ENCODE data around the gene RAPGEF1.
"Not testable (repeated sequence)": the region's sequence is repeated elsewhere in the genome, so short reads cannot be mapped to it uniquely, and the experiment has no call there.

Gene RAPGEF1

GRCh38 chr9:131663288-131663687 is 76.6 kb downstream of the RAPGEF1 start:
- Histone ChIP-seq H3K36me3 (ENCODE audit: low read depth) (no peaks in the 10 kb centered on the region), H3K27me3 (ENCODE audit: insufficient read depth, poor library complexity, severe bottlenecking) (no peaks in the 10 kb centered on the region), H3K4me1 (ENCODE audit: insufficient read depth, poor library complexity, severe bottlenecking) (peaks cover 11% of the 10 kb centered on the region), H3K27ac (ENCODE audit: poor library complexity, severe bottlenecking) (no peak overlapping the region), H3K4me3 (ENCODE audit: severe bottlenecking) (no peak overlapping the region), H3K9me3 (ENCODE audit: severe bottlenecking) (peaks cover 2% of the 10 kb centered on the region)
- ATAC-seq (ENCODE audit: low read depth) (no peak), DNase-seq (ENCODE audit: low spot score) (no peak)
- no peak for TF ChIP-seq CTCF (IDR thresholded peaks at IDR 0.05; ENCODE audit: poor library complexity, severe bottlenecking)

GRCh38 chr9:131662289-131662621 is 77.6 kb downstream of the RAPGEF1 start:
- H3K27ac ChIP-seq (ENCODE audit: poor library complexity, severe bottlenecking); H3K4me3 ChIP-seq (ENCODE audit: severe bottlenecking); DNase-seq (ENCODE audit: low spot score); H3K9me3 ChIP-seq (ENCODE audit: severe bottlenecking); ATAC-seq (ENCODE audit: low read depth); H3K27me3 ChIP-seq (ENCODE audit: insufficient read depth, poor library complexity, severe bottlenecking); H3K36me3 ChIP-seq (ENCODE audit: low read depth): not testable (repeated sequence)
- peaks cover 18% of the 10 kb centered on the region for H3K4me1 ChIP-seq (ENCODE audit: insufficient read depth, poor library complexity, severe bottlenecking)

GRCh38 chr9:131661568-131662288 is 78.1 kb downstream of the RAPGEF1 start:
- H3K4me3 ChIP-seq (ENCODE audit: severe bottlenecking): no peak overlapping the region
- H3K27ac ChIP-seq (ENCODE audit: poor library complexity, severe bottlenecking): no peak overlapping the region
- DNase-seq (ENCODE audit: low spot score) (no peak), ATAC-seq (ENCODE audit: low read depth) (no peak)
- no peaks in the 10 kb centered on the region for H3K27me3 ChIP-seq (ENCODE audit: insufficient read depth, poor library complexity, severe bottlenecking)
- TF ChIP-seq CTCF (IDR thresholded peaks at IDR 0.05; ENCODE audit: poor library complexity, severe bottlenecking): no peak
- H3K4me1 ChIP-seq (ENCODE audit: insufficient read depth, poor library complexity, severe bottlenecking): peaks cover 19% of the 10 kb centered on the region
- no peaks in the 10 kb centered on the region for H3K36me3 ChIP-seq (ENCODE audit: low read depth)
- H3K9me3 ChIP-seq (ENCODE audit: severe bottlenecking): peaks cover 2% of the 10 kb centered on the region

GRCh38 chr9:131660466-131661405 is 79.1 kb downstream of the RAPGEF1 start:
- H3K4me1 ChIP-seq (ENCODE audit: insufficient read depth, poor library complexity, severe bottlenecking): peaks cover 19% of the 10 kb centered on the region
- H3K4me3 ChIP-seq (ENCODE audit: severe bottlenecking): no peak overlapping the region
- no peak for TF ChIP-seq CTCF (IDR thresholded peaks at IDR 0.05; ENCODE audit: poor library complexity, severe bottlenecking)
- DNase-seq (ENCODE audit: low spot score) (no peak), ATAC-seq (ENCODE audit: low read depth) (no peak)
- no peak overlapping the region for H3K27ac ChIP-seq (ENCODE audit: poor library complexity, severe bottlenecking)
- no peaks in the 10 kb centered on the region for H3K27me3 ChIP-seq (ENCODE audit: insufficient read depth, poor library complexity, severe bottlenecking)
- peaks cover 2% of the 10 kb centered on the region for H3K9me3 ChIP-seq (ENCODE audit: severe bottlenecking)
- H3K36me3 ChIP-seq (ENCODE audit: low read depth): no peaks in the 10 kb centered on the region

GRCh38 chr9:131658377-131659129 is 81.3 kb downstream of the RAPGEF1 start:
- H3K4me3 ChIP-seq (ENCODE audit: severe bottlenecking): no peak overlapping the region
- peaks cover 19% of the 10 kb centered on the region for H3K4me1 ChIP-seq (ENCODE audit: insufficient read depth, poor library complexity, severe bottlenecking)
- H3K27ac ChIP-seq (ENCODE audit: poor library complexity, severe bottlenecking): peak overlapping the region; percentile 83

More at GRCh38 chr9:131658377-131659129, 81.3 kb downstream of the RAPGEF1 start:
- H3K9me3 ChIP-seq (ENCODE audit: severe bottlenecking): no peaks in the 10 kb centered on the region
- H3K36me3 ChIP-seq (ENCODE audit: low read depth): no peaks in the 10 kb centered on the region
- DNase-seq (ENCODE audit: low spot score) (no peak), ATAC-seq (ENCODE audit: low read depth) (peak; percentile 97)
- TF ChIP-seq CTCF (IDR thresholded peaks at IDR 0.05; ENCODE audit: poor library complexity, severe bottlenecking): no peak
- H3K27me3 ChIP-seq (ENCODE audit: insufficient read depth, poor library complexity, severe bottlenecking): no peaks in the 10 kb centered on the region

Data from RWPE2 (cell line).